Testis (tissue), 2 donors: ENCODE results near the gene ZNF688.

Experiments used
- POLR2A ChIP-seq: fragments of 450-650 bp; IDR thresholded peaks from one replicate; pipeline ENCODE4 v1.6.1; 2017; ENCODE audit warnings: antibody characterized with exemption, mild to moderate bottlenecking, moderate library complexity
- TF ChIP-seq, protein P1 (sequence below), 3 experiments: fragments of 450-650 bp in 2 of 3; fragments of 200-600 bp in 1 of 3; sonication (generic) in 1 of 3; IDR thresholded peaks; one replicate each; pipeline ENCODE4 v1.5.1; 2016 to 2019; ENCODE audit warnings: antibody characterized with exemption in 3 of 3, mild to moderate bottlenecking in 2 of 3, moderate library complexity in 1 of 3

DNA sequence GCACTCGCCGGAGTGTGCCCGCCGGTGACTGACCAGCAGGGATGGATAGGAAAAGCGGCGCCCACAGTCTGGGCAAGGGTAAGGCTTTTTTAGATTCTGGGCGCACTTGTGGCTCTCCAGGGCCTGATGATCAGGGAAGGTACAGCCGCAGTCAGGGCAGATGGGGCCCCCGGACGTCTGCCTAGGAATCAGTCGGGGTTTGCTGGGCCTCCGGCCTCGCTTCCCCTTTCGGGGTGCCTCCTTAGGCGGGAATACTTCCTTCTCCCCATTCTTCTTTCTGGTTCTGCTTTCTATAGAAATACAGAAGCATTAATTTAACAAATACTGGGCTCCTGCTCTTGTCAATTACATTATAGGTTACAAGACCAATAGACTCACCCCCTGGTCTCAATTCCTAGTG, 33.6 kb upstream of the ZNF688 start:
- TF ChIP-seq, protein P1, sequence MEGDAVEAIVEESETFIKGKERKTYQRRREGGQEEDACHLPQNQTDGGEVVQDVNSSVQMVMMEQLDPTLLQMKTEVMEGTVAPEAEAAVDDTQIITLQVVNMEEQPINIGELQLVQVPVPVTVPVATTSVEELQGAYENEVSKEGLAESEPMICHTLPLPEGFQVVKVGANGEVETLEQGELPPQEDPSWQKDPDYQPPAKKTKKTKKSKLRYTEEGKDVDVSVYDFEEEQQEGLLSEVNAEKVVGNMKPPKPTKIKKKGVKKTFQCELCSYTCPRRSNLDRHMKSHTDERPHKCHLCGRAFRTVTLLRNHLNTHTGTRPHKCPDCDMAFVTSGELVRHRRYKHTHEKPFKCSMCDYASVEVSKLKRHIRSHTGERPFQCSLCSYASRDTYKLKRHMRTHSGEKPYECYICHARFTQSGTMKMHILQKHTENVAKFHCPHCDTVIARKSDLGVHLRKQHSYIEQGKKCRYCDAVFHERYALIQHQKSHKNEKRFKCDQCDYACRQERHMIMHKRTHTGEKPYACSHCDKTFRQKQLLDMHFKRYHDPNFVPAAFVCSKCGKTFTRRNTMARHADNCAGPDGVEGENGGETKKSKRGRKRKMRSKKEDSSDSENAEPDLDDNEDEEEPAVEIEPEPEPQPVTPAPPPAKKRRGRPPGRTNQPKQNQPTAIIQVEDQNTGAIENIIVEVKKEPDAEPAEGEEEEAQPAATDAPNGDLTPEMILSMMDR (IDR thresholded peaks at IDR 0.05): no peak
- no peak for TF ChIP-seq POLR2A
